GM12878 (cell line): ENCODE measurements around the gene DNAJC22.

ENCODE experiments used
- EZH2 ChIP-seq: IDR thresholded peaks from 2 replicates; pipeline ENCODE4 v1.6.1; 2012; ENCODE audit warnings: low read depth, mild to moderate bottlenecking, control low read depth, inconsistent platforms, low read length, borderline replicate concordance; ENCODE audit not compliant: control insufficient read depth
- GABPA ChIP-seq: IDR thresholded peaks from 2 replicates; pipeline ENCODE4 v1.6.1; 2014; ENCODE audit warnings: antibody characterized with exemption, low read depth, mild to moderate bottlenecking, inconsistent platforms
- ZNF24 ChIP-seq: fragments of 450-650 bp; IDR thresholded peaks from 2 replicates; pipeline ENCODE4 v1.6.1; 2017; ENCODE audit warnings: antibody characterized with exemption, mild to moderate bottlenecking

GRCh38 chr12:49397000-49397399 lies 50.3 kb downstream of the DNAJC22 start:
- no peak for TF ChIP-seq GABPA
- no peak for TF ChIP-seq EZH2
- no peak for TF ChIP-seq ZNF24
